ENCODE measurements around the gene FGA. TPM values are rescaled to one million over a fixed set of nuclear protein-coding genes. Genes with fewer than 3 reads are reported as not detected.

FGA gene
- 0.22 TPM in 1 of 2 replicates, not detected in the other for total RNA-seq

GRCh38 chr4:154590329-154591006 lies at the start of gene FGA:
Gene FGA (minus strand): TSS chr4:154590742. CDS start chr4:154590687, 55 bp downstream.
- no peak within 1 kb of the TSS for H3K4me3 ChIP-seq (ENCODE audit: low read depth, low read length)
- DNase-seq (ENCODE audit: low read depth) = peak; percentile 37
- no peak for TF ChIP-seq CTCF (conservative IDR thresholded peaks at IDR 0.05; ENCODE audit: low read depth, low read length)

DNA sequence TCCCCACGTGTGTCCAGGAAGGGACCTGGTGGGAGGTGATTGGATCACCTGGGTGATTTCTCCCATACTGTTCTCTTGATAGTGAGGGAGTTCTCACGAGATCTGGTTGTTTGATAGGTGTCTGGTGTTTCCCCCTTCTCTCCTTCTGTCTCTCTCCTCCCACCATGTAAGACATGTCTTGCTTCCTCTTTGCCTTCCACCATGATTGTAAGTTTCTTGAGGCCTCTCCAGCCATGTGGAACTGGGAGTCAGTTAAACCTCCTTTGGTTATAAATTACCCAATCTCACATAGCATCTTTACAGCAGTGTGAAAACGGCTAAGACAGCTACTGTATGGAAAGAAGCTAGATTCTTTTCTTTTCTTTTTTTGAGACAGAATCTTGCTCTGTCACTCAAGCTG lies 43.5 kb upstream of the FGA start:
- DNase-seq (ENCODE audit: low read depth) = no peak
- H3K4me3 ChIP-seq (ENCODE audit: low read depth, low read length) = no peak overlapping the region
- TF ChIP-seq CTCF (conservative IDR thresholded peaks at IDR 0.05; ENCODE audit: low read depth, low read length) = no peak

DNA sequence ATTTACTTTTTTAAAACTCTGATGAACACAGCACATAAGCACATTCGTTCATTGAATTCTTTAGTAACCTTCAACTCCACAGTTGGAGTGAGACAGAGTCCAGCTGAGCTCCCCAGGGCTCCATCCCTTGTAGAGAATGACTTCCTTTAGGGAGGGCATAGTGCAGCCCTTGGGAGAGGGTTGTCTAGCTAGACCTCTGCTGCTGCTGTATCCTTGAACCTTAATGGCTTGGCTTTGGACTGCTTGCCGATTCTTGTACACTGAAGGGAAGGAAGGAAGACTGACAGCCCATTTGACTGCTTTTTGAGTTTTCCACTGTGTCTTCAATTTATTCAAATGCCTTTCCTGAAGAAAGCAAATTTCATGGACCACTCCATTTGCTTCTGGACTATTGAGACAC lies 41.3 kb upstream of the FGA start:
- TF ChIP-seq CTCF (conservative IDR thresholded peaks at IDR 0.05; ENCODE audit: low read depth, low read length) = no peak
- no peak for DNase-seq (ENCODE audit: low read depth)
- no peak overlapping the region for H3K4me3 ChIP-seq (ENCODE audit: low read depth, low read length)

- no peak overlapping the region for H3K4me3 ChIP-seq (ENCODE audit: low read depth, low read length)
- no peak for TF ChIP-seq CTCF (conservative IDR thresholded peaks at IDR 0.05; ENCODE audit: low read depth, low read length)
- DNase-seq (ENCODE audit: low read depth) = no peak
Measured at GRCh38 chr4:154630324-154630723, 39.8 kb upstream of the FGA start.

DNA sequence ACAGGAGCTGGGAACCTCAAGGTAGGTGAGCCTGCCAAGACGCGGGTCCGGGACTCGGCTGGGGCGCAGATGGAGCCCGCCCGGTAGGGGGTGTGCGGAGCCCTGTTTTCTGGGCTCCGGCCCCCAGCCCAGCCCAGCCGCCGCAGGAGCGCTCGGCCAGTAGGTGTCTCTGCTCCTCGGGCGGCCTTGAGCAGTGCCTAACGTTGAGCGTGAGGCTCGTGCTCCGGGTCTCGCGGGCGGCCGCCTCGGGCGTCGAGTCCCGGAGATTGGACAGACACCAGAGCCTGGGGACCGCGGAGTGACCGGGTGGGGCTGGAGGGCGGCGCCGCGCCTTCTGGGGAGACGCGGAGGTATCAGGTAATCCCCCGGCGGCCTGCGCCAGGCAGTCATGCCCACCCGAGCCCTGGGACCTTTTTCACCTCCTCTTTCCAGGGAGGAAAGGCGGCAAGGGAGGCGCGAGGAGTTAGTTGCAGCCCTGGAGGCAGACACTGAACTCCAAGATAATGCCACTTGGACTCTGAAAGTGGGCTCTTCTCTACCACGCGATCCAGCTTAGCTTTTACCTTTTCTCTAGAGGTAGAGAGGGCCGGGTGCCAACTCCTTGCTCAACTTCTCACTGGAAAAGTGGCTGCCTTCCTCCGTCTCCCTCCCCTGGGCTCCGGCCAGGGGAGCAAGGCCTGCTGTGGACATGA lies 36.4 kb upstream of the FGA start:
- no peak for DNase-seq (ENCODE audit: low read depth)
- H3K4me3 ChIP-seq (ENCODE audit: low read depth, low read length) = peak overlapping the region; percentile 65
- peak; percentile 62 for TF ChIP-seq CTCF (conservative IDR thresholded peaks at IDR 0.05; ENCODE audit: low read depth, low read length)

GRCh38 chr4:154625971-154626370 lies 35.4 kb upstream of the FGA start:
- TF ChIP-seq CTCF (conservative IDR thresholded peaks at IDR 0.05; ENCODE audit: low read depth, low read length) = no peak
- H3K4me3 ChIP-seq (ENCODE audit: low read depth, low read length) = peak overlapping the region; percentile 65
- no peak for DNase-seq (ENCODE audit: low read depth)
